ENCODE measurements around the gene PPP1R36.

DNA sequence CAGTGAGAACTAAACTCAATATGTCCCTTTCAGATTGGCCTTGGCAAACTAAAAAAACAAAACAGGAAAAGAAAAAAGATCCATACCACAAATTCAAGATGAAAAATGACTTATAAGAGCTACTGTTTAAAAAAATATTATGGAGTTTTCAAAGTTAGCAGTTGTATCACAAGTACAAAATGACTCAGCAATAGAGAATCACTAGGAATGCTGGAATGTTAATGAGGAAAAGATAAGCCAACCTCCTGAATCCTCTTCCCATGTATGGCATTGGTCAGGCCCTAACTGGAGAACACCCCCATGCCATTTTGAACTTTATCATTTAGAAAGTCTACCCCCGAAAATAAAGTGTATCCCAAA, 62.2 kb downstream of the PPP1R36 start:
- TF ChIP-seq, protein P1, sequence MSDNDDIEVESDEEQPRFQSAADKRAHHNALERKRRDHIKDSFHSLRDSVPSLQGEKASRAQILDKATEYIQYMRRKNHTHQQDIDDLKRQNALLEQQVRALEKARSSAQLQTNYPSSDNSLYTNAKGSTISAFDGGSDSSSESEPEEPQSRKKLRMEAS (IDR thresholded peaks at IDR 0.05; ENCODE audit: low read depth, low read length) = no peak
- TF ChIP-seq CTCF (IDR thresholded peaks at IDR 0.05; ENCODE audit: low read depth, low read length) (no peak), MYC (IDR thresholded peaks at IDR 0.05; ENCODE audit: low read depth, low read length) (no peak)
